ENCODE data around the gene CUX1. TPM values are rescaled to one million over a fixed set of nuclear protein-coding genes. Genes with fewer than 3 reads are reported as not detected.
"Not testable (repeated sequence)": the region's sequence is repeated elsewhere in the genome, so short reads cannot be mapped to it uniquely, and the experiment has no call there.

Gene CUX1
- polyA plus RNA-seq, 3 donors: 22.4 to 47.5 (median 40.9) TPM

DNA sequence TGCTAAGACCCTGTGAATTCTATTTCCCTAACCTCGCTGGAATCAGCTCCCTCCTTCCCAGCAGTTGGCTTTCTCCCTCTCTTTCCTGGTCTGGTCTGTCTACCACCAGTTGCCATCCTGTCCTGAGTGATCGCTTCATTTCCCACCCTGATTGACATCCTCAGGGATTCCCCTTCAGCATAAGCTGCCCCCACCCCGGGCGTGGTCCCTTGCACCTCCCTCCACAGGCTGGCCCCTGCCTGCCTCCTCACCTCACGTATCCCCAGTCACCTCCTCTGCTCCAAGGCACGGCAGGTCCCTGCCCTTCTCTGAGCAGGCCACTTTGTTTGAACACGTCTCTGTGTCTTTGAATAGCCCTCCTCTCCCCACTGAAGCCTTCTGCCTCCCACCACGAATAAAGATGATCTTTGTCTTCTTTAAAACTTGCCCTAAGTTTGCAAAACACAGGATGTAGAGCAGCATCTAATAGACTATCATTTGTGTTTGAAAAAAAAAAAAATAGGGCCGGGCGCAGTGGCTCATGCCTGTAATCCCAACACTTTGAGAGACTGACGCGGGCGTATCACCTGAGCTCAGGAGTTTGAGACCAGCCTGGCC is 233.5 kb downstream of the CUX1 start:
- H3K27ac ChIP-seq (ENCODE audit: low read depth, low read length): no peak overlapping the region
- 85 to 91% (median 87%) methylated on average over 13 of the region's 13 CpGs for WGBS, 3 donors

DNA sequence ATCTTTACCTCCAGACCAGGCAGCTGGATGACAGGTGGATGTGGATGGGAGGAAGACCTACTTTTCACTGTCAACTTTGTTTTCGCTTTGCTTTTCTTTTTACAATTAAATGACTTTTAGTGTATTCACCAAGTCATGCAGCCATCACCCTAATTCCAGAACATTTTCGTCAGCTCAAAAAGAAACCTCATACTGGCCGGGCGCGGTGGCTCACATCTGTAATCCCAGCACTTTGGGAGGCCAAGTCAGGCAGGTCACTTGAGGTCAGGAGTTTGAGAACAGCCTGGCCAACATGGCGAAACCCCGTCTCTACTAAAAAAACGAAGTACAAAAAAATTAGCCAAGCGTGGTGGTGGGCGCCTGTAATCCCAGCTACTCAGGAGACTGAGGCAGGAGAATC is 234.3 kb downstream of the CUX1 start:
- not testable (repeated sequence) for H3K27ac ChIP-seq (ENCODE audit: low read depth, low read length)
- 86 to 97% (median 95%) methylated on average over 10 of the region's 10 CpGs for WGBS, 3 donors

DNA sequence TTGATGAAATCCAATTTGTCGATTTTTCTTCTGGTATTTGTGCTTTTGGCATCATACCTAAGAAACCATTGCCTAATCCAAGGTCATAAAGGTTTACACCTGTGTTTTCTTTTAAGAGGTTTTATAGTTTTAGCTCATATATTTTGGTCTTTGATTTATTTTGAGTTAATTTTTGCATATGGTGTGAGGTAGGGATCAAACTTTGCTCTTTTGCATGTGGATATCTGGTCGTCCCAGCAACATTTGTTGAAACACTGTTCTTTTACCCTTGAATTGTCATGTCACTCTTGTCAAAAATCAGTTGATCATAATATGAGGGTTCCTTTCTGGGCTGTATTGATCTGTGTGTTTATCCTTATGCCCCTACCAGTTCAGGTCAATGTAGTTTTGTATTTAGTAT is 236.7 kb downstream of the CUX1 start:
- WGBS, 3 donors: 95 to 99% (median 98%) methylated on average over 2 of the region's 2 CpGs
- no peak overlapping the region for H3K27ac ChIP-seq (ENCODE audit: low read depth, low read length)

DNA sequence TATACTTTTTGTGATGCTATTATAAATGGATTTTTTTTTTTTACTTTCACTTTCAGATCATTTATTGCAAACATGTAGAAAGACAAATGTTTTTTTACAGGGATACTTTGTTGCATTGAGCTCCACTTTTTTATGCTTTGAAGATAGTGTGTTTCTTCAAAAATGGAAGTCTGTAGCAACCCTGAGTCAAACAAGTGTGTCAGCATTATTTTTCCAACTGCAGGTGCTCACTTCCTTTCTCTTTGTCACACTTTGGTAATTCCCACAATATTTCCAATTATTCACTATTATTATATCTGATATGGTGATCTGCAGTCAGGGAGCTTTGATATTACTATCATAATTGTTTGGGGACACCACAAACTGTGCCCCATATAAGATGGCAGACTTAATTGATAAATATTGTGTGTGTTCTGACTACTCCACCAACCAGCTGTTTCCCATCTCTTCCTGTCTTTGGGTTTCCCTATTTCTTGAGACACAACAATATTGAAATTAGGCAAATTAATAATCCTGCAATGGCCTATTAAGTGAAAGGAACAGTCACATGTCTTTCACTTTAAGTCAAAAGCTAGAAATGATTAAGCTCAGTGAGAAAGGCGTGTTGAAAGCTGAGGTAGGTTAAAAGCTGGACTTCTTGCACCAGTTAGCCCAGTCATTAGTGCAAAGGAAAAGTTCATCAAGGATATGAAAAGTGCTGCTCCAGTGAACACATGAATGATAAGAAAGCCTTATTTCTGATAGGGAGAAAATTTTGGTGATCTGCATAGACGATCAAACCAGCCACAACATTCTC is 238.0 kb downstream of the CUX1 start:
- WGBS, 3 donors: 98 to 99% (median 98%) methylated on average over 2 of the region's 2 CpGs
- no peak overlapping the region for H3K27ac ChIP-seq (ENCODE audit: low read depth, low read length)

DNA sequence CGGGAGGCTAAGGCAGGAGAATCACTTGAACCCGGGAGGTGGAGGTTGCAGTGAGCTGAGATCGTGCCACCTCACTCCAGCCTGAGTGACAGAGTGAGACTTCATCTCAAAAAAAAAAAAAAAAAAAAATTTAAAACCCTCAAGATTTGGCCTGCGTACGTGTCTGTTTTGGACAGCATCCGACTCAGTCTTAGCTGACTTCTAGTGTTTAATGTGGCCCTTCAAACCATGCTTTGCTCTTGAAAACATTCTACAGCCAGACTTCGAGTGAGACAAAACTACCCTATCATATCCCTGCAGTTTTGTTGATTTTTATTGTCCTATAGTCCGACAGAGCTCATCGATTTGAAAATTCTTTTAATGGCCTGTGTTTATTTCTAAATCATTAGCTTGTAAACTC is 242.1 kb downstream of the CUX1 start:
- no peak overlapping the region for H3K27ac ChIP-seq (ENCODE audit: low read depth, low read length)
- 92 to 96% (median 96%) methylated on average over 9 of the region's 9 CpGs for WGBS, 3 donors

DNA sequence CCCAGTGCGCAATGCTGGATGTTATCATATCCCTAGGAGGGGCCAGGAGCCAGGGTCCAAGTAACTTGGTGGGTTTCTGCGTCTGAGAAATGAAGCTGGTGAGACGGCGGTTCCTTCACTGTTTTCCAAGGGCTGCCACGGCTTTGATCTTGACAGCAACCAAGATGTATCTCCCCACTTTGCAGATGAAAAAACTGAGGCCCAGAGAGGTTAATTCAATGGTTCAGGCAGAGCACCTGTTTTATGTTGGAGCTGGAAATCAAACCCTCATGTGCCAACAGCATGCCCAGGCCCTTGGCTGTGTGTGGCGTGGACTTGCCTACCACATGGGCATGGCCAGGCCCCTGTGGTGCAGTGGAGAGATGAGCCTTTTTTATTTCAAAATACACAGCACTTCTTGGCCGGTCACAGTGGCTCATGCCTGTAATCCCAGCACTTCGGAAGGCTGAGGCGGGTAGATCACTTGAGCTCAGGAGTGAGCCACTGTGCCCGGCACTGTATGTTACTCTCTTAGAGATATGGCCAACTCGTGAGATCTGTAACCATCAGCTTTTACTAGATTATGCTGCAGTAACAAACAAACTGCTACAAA is 244.0 kb downstream of the CUX1 start:
- H3K27ac ChIP-seq (ENCODE audit: low read depth, low read length): no peak overlapping the region

DNA sequence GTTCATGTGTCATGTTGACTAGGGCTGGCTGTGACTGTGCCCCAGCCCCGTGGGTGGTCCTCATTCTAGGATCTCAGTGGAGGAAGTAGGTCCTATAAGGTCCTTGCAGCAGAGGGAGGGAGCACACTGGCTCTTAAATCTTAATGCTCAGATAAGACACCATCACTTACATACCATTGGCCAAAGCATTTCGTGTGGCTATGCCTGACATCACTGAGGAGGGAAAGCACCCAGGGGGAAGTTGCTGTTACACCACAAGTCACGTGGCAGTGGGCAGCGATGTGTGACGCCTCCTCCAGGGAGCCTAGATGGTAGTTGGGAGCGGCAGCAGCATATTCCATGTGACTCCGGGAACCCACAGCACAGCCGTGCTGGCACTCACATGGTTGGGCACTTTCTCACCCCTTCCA is 244.6 kb downstream of the CUX1 start:
- H3K27ac ChIP-seq (ENCODE audit: low read depth, low read length): no peak overlapping the region
- WGBS, 3 donors: 58 to 92% (median 75%) methylated on average over 8 of the region's 8 CpGs

More for the DNA sequence above, 244.0 kb downstream of the CUX1 start:
- 87 to 89% (median 88%) methylated on average over 11 of the region's 11 CpGs for WGBS, 3 donors

DNA sequence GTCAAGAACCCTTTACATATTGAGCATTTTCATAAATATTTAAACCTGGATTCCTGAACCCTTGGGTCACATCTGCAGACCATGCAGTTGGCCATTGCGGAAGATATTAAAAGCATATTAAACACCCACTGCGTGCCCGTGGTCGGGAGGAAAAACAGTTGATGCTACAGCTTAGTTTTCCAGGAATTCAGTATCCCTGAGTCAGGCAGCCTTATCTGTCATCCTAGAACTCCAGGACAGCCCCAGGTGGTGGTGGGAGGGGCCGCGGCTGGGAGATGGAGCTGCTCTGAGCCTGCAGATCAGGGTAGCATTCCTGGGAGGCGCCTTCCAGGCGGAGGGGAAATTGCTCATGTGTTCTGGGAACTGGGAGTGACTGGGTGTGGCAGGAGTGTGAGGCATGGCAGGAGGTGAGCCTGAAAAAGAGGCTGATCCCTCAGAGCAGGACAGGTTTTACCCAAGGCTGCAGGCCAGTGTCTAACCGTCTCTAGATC is 246.3 kb downstream of the CUX1 start:
- no peak overlapping the region for H3K27ac ChIP-seq (ENCODE audit: low read depth, low read length)
- 64 to 69% (median 68%) methylated on average over 9 of the region's 9 CpGs for WGBS, 3 donors

DNA sequence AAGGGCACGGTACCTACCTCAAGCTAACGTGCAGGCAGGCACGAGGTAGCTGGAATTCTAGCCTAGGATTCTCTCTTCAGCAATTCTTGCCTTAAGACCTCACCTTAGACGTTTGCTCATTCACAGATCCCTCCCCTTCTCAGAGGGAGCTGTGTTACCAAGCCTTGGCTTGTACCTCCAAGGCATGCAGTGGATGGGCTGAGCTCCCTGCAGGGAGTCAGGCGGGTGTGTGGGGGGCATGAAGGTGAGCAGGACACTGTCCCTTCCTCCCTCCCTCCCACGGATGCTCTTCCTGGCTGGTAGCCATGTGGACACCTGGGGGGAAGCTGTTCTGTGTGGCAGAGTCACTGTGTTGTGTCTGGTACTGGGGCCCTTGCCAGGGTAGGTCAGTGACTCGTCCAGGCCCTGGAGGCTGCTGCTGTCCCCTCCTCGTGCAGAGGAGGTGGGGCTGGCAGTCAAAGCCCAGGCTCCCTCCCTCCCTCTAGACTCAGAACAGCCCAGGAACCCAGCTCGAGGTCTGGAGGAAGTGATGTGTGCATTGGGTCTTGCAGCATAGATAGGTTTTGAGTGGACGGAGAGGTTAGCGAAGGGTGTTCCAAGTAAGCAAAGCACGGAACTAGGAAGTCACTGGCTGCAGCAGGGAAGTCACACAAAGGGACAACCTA is 247.1 kb downstream of the CUX1 start:
- WGBS, 3 donors: 49 to 70% (median 52%) methylated on average over 12 of the region's 12 CpGs
- no peak overlapping the region for H3K27ac ChIP-seq (ENCODE audit: low read depth, low read length)

DNA sequence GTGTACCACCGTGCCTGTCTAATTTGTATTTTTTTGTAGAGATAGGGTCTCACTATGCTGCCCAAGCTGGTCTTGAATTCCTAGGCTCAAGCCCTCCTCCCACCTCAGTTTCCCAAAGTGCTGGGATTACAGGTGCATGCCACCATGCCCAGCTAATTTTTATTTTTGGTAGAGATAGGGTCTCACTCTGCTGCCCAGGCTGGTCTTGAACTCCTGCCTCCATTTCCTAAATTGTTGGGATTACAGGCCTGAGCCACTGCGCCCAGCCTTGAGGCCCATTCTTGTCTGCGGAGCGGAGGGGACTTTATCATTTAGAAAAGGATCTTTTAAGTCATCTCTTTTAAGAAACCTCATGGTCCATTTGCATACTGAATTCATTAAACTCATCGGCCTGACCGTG is 247.8 kb downstream of the CUX1 start:
- 86 to 93% (median 90%) methylated on average over 6 of the region's 6 CpGs for WGBS, 3 donors
- H3K27ac ChIP-seq (ENCODE audit: low read depth, low read length): no peak overlapping the region

DNA sequence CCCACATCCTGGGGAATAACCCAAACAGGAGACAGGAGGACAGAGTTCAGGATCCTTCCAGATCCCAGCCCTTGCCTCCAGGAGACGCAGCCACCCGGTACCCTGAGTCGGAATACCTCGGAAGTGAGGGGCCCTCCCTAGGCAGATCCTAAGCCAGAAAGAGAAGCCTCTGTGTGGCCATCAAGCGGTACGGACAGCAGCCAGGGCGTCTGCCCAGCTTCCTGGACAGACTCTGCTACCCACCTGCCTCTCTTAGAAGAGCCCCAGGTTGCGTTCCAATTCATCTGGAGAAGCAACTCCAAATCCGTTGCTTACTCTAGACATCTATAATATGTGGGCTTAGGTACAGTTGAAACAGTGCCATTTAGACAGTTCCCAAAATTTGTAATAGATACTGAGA is 249.1 kb downstream of the CUX1 start:
- H3K27ac ChIP-seq (ENCODE audit: low read depth, low read length): no peak overlapping the region
- 90 to 93% (median 92%) methylated on average over 9 of the region's 9 CpGs for WGBS, 3 donors

DNA sequence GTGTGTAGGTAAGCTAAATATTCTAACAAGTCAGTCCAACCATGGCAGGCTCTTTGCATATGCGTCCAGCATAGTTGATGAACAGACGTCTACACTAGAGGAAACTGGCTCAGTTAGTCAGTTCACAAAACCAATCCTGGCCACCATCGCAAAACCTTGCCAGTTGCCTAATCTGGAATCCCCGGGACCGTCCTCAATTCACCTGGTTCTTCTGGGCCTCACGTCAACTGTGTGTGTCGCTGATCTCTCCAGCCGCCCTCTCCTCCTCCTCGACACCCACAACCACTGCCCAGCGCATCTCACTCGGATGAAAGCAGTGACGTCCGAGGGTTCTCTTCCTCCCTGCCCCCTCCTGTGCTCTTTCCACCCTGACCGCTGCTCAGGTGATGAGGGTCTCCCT is 251.4 kb downstream of the CUX1 start:
- WGBS, 3 donors: 86 to 91% (median 90%) methylated on average over 14 of the region's 14 CpGs
- H3K27ac ChIP-seq (ENCODE audit: low read depth, low read length): no peak overlapping the region

DNA sequence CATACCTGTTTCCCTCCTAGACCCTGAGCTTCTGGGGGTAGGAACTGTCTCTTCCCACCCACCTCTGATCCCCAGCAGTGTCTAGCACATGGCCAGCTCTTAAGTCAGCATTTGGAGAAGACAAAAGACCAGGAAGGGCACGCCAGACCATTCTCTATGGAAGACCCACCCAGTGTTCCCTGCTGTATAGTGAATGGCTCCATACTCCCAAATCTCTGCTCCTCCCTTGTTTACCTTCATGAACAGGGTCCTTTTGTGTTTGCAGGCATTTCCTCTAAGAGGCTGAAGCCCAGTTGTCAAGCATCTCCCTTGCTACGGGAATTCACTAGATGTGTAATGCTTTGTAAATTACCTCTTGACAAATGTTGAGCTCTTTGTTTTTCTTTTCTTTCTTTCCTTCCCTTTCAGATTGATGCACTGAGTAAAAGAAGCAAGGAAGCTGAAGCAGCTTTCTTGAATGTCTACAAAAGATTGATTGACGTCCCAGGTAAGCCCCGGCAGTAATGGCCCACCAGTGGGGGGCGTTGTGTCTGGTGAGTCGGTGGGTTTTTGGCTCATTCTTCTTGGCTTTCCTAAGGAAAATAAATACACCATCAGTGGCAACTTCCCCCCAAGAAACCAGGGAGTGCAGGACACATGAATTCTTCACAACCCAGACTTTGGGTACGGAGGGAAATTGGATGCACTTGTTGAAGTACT is 252.7 kb downstream of the CUX1 start:
- 88 to 94% (median 90%) methylated on average over 7 of the region's 7 CpGs for WGBS, 3 donors
- H3K27ac ChIP-seq (ENCODE audit: low read depth, low read length): no peak overlapping the region

DNA sequence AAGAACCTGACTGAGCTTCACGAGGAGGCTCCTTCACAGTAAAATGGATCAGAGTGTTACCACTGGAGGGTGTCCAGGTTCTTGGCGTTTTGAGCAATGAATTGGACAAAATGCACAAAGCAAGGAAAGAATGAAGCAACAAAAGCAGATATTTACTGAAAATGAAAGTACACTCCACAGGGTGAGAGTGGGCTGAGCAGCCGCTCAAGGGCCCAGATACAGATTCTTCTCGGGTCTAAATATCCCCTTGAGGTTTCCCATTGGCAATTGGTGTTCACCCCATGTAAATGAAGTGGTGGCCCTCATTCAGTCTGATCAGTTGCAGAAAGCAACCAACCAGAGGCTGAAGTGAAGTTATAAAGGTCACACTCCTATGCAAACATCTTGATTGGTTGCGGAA is 254.6 kb downstream of the CUX1 start:
- no peak overlapping the region for H3K27ac ChIP-seq (ENCODE audit: low read depth, low read length)
- WGBS, 3 donors: 94 to 97% (median 95%) methylated on average over 5 of the region's 5 CpGs

DNA sequence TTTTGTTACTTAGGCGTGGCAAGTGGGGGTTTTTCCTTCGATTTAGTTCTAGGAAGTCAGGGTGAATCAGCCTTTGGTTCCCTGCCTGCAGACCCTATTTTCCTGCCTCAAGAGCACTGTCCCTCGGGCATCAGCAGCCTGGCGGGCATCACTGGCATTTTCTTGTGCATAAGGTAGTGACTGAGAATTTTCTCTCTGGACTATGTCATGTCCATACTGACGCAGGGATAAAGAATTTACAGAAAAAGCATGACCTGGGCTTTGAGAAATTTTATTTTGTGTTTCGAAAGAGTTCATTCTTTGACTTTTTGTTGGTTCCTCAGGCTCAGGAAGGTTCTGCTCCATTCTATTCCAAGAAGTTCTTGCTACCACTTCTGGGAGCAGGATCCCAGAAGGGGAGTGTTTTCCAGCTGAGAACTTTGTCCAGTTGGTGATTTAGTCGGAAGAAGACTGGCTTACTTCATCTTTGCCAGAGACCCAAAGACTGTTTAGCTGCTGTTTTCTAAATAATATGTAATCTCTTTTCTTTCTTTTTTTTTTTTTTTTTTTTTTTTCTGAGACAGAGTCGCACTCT is 255.3 kb downstream of the CUX1 start:
- H3K27ac ChIP-seq (ENCODE audit: low read depth, low read length): no peak overlapping the region
- WGBS, 3 donors: 88 to 90% (median 89%) methylated on average over 8 of the region's 8 CpGs

DNA sequence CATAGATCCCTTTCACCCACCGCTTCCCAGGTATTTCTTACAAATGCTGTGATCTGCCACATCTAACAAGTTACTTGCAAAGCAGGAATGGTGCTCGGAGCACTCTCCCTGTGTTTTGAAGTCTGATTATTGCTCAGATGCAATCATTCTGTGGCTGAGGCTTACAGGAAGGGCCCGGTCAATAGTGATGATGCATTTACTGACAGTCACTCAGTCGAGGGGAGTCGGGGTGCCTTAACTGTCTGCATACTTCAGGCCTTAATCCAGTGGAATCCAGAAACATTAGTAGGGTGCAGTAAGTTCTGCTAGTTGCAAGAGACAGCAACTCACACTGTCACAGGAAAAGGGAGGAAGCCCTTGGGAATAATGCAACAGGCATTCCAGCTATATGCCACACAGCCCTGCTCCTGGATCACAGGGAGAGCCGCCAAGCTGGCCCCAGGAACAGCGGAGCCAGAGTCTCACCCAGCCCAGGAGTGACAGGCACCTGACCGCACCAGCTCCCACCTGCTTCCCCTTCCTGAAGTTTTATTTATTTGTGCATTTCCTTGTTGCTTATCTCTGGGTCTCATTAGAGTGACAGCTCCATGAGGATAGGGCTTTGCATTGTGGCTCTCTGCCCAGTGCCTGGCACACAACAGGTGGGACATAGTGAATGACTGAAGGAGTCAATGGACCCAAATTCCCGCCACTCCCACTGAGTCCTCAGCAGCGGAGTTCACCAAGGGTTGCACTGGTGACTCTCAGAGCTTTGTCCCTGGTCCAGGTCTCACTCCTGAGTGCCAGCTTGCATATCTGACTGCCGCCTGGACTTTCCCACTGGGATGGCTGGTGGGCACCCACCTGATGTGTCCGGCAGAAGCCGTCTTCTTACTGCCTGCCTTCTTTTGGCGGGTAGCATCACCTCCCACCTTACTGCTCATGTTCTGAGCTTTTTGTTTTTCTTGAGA is 256.8 kb downstream of the CUX1 start:
- WGBS, 3 donors: 87 to 94% (median 94%) methylated on average over 14 of the region's 14 CpGs
- H3K27ac ChIP-seq (ENCODE audit: low read depth, low read length): no peak overlapping the region

DNA sequence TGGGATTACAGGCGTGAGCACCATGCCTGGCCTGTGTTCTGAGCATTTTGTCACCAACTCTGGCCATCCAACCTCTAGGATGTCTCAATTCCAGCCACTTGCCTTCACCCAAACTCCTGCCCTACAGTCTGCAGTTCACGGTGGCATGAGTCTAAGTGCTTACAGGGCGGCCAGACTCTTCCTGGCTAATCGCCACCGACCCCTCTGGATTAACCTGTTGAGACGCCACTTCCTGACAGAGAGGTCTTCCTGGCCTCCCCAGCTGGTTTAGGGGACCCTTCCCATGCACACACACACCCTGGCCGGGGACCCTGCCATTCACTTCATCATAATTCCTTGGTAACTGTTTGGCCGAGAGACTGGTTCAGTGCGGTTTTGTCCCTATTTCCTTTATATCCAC is 257.7 kb downstream of the CUX1 start:
- no peak overlapping the region for H3K27ac ChIP-seq (ENCODE audit: low read depth, low read length)
- WGBS, 3 donors: 97 to 98% (median 98%) methylated on average over 9 of the region's 9 CpGs
